Stimulated activated CD8-positive, alpha-beta memory T cell treated with anti-CD3 and anti-CD28 coated beads, Interleukin-7, amount 100 ng/mL, for 1 hour (primary cell): ENCODE measurements around the gene ZNF117.
"Not testable (repeated sequence)": the region's sequence is repeated elsewhere in the genome, so short reads cannot be mapped to it uniquely, and the experiment has no call there.

Experiments
- DNase-seq, 2 donors: peaks; one replicate each; pipeline ENCODE4 v3.0.0-alpha.2; 2020; ENCODE audit warnings: low read depth in 2 of 2

The ZNF117 gene

DNA sequence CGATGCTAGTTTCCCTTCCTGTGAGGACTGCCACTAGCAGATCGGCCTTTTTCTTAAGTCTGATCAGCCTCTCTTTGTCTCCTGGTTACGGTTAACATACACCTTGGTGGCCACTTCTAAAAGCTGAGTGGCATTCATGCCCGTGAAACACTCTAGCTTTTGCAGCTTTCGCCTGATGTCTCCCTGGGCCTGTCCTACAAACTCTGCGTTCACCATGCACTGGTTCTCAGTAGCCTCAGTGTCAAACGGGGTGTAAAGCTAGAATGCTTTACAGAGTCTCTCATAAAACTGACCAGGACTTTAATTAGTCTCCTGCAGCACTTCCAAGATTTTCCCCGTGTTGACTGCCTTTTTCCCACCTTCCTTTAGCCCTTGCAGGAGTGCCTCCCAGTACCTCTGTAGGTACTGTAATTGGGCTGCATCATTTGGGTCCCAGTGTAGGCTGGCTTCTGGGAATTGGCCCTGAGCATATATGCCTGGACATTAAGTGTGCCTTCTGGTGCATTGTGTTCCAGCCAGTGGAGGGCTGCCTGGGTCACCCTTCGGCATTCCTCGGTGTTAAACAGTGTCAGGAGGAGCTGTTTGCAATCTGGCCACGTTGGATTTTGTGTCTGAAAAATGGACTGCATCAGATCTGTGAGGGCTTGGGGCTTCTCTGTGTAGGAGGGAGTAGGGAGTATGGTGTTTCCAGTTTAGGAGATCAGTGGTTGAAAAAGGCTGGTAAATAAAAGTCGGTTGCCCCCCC, 6.5 kb upstream of the ZNF117 start:
- no peak for DNase-seq

DNA sequence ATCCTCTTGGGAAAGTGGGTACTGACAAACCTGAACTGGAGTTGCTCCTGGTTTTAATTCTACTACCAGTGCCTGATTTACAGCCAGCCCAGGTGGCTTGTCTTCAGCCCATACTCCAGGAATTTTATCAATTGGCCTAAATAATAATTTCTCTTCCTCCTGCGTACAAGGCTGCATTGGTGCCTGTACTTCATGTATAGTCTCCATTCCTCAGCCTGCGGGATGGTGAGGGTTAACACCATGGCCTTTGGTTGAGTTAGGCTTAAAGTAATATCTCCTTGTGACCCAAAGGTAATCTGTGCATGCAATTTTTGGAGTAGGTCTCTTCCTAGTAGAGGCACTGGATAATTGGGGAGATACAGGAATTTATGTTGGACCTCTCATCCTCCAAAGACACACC, 5.5 kb upstream of the ZNF117 start:
- DNase-seq = no peak

DNA sequence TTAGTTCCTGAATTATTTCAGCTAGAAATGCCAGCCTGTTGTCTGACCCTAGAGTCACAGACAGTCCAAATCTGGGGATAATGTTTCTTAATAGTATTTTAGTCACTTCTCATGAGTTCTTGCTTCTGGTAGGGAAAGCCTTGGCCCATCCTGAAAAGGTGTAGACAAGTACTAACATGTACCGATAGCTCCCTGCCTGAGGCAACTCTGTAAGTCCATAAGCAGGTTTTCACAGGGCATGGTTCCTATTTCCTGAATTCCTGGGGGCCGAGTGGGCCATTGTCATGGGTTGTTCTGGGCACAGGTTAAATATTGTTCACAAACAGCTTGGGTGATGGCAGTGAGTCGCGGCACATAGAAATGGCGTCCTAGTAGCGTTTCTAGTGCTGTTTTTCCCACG, 3.1 kb upstream of the ZNF117 start:
- DNase-seq = no peak

DNA sequence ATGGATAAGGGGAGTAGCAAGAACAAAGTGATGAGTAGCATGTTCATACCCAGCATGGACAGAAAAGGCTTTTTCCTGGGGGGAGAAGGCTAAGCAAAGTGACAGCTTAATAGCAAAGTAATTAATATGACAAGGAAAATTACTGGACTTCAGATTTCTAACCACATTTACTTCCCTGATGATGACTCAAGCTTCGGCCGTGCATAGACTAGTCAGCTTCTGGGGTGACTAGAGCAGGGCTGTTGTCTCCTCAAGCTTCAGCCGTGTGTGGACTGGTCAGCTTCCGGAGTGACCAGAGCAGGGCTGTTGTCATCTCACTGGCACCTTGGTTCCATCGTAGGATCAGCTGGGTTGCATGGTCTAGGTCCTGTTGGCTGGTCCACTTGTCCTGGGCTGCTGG, 2.1 kb upstream of the ZNF117 start:
- no peak for DNase-seq

DNA sequence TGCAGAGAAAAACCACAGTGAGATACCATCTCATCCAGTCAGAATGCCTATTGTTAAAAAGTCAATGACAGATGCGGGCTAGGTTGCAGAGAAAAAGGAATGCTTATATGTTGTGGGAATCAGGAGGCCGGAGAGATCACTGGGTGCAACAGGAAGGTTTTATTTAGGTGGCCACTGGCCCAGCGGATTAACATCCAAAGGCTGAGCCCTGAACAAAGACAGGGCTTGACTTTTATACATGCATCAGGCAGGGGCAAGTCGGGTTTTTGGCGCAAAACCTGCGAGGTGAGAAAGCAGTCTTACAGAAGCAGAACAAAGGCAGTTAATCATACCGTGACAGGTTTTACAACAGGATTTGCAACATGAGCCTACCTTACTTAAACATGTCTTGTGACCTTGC, 620 bp downstream of the ZNF117 start:
- no peak for DNase-seq

DNA sequence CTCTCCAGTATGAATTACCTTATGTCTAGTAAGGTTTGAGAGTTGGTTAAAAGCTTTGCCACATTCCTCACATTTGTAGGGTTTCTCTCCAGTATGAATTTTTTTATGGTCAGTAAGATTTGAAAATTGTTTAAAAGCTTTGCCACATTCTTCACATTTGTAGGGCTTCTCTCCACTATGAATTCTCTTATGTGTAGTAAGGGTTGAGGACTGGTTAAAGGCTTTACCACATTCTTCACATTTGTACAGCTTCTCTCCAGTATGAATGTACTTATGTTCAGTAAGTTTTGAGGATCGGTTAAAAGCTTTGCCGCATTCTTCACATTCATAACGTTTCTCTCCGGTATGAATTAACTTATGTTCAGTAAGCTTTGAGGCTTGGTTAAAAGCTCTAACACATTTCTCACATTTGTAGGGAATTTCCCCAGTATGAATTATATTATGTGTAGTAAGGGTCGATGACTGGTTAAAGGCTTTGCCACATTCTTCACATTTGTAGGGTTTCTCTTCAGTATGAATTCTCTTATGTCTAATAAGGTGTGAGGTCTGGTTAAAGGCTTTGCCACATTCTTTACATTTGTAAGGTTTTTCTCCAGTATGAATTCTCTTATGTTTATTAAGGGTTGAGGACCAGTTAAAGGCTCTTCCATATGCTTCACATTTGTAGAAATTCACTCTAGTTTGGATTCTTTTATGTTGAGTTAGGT, 12.2 kb downstream of the ZNF117 start:
- no peak for DNase-seq

DNA sequence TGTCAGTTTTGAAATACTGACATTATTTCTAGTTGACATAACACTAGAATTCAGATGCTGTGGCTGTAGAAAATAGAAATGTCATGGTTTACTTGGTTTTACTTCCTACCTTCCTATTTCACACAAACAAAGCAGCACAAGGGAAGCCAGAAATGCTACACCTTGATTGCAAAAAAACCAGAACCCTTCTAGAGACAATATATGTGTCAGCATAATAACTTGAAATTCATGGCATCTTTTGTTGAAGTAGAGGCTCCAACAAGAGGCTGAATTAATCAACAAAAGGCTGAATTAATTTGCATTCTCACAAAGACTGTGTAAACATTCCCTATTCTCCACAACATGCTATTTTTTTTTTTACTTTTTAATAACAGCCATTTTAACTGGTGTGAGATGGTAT, 25.2 kb downstream of the ZNF117 start:
- DNase-seq = no peak

DNA sequence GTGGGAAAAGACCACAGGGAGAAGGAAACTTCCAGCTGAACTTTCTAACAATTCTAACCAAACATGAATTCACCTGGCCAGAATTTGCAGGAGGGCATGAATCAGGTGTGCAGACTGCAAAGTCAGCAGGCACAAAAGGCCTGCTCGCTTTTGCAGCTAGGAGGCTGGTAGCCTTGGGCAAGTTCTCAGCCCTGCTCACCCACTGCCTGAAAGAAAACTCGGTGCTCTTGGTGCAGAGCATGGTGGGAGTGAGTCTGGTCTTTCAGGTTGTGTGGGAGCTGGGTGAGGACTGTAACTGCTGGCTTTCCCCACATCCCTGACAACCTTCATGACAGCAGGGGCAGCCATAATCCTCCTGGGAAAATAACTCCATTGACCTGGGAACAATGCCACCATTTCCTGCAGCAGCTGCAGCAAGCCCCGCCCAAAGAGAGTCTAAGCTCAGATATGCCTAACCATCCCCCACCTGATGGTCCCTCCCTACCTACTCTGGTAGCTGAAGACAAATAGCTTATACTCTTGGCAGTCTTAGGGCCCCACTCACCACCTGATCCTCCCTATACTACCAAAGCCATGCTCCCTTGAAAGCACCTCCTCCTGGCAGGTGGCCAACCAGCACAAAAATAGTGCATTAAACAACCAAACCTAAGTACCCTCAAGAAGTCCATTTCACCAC, 31.6 kb downstream of the ZNF117 start:
- no peak for DNase-seq

DNA sequence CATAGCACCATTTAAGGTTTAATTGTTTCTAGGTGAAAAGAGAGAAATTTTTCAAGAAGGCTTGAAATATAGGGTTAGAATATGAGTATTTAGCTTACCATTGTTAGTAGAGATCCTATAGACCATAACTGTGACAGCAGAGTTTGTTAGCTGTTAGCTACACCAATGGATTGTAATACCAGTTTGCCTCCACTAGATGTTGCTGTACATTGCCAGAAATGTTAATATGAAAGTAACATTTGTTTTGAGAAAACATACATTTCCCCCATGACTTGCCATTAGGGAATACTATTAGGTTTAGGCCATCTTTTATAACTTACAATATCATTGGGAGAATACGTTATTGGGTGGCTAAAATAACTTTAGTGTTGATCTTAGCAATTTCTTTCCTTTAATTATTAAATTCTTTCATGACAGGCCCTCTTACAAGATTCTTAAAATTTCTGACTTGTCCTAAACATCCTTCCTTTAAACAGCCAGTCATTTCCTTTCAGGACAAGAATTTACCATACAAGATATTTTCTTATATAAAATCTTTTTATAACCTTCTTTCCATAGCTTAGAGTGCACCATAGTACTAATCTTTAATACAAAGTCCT, 39.5 kb downstream of the ZNF117 start:
- no peak for DNase-seq

DNA sequence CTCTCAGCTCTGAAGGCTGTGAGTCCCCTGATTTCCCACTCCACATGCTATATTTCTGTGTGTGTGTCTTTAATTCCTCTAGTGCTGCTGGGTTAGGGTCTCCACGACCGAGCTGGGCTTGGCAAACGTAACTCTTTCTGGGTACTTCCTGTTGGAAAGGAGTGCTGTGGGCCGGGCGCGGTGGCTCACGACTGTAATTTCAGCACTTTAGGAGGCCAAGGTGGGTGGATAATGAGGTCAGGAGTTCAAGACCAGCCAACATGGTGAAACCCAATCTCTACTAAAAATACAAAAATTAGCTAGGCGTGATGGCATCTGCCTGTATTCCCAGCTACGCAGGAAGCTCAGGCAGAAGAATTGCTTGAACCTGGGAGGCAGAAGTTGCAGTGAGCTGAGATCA, 40.2 kb downstream of the ZNF117 start:
- not testable (repeated sequence) for DNase-seq

DNA sequence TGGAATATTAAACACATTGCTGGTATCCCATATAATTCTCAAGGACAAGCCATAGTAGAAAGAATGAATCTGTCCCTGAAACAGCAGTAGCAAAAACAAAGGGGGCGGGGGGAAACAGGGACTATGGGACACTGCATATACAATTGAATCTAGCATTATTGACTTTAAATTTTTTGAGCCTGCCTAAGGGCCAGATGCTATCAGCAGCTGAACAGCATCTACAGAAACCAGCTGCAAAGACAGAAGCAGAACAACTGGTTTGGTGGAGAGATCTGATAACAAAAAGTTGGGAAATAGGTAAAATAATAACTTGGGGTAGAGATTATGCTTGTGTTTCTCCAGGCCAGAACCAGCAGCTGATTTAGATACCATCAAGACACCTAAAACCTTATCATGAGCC, 42.1 kb downstream of the ZNF117 start:
- DNase-seq = not testable (repeated sequence)

DNA sequence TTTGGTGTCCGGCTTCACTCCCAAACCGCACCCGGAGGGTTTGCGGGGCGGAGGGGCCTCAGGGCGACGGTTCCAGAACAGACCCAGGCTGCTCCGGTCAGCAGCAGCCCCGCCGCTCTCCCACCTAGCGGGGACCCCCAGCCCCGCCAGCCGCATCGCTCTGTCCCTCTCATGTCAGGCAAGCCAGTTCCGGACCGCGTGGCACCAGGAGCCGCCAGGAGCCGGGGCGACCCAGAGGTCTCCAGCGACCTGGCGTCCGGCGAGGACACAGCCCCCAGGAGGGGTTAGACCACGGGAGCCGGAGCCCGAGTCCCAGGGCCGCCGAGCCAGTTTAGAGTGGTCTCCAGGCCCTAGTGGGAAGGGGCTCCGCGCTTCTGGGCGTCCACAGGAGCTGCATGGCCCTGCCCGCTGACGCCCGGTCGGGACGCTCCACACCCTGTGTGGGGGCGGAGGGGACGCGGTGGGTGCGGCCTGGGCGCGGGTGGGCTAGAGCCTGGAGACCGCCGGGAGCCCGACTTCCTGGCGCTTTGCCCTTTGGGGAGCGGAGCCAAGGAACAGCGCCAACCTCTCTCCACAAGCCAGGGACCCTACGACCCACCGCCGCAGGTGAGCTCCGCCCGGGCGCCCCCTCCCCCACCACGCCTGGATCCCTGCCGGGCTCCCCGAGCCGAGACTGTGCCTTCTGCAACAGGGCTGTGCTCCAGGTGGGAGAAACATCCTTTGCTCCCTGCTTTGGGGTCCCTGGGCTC, 43.4 kb downstream of the ZNF117 start:
- DNase-seq = no peak

DNA sequence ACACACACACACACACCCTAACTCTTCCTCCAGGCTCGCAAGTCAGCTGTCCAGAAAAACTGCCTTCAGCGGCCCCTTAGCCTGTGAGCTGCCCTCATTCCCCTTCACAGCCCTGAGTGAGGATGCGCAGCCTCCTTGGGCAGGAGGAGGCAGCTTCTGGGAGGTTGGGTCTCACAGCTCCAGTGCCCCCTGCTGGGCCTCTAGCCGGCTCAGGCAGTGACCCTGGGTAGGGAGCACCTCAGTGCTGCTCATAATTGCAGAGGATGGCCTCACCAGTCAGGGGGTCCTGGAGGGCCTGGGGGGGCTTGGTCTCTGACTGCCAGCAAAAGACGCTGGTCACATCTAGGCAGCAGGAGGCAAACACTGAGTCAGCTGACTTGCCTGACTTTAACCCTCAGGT, 44.1 kb downstream of the ZNF117 start:
- DNase-seq = no peak

DNA sequence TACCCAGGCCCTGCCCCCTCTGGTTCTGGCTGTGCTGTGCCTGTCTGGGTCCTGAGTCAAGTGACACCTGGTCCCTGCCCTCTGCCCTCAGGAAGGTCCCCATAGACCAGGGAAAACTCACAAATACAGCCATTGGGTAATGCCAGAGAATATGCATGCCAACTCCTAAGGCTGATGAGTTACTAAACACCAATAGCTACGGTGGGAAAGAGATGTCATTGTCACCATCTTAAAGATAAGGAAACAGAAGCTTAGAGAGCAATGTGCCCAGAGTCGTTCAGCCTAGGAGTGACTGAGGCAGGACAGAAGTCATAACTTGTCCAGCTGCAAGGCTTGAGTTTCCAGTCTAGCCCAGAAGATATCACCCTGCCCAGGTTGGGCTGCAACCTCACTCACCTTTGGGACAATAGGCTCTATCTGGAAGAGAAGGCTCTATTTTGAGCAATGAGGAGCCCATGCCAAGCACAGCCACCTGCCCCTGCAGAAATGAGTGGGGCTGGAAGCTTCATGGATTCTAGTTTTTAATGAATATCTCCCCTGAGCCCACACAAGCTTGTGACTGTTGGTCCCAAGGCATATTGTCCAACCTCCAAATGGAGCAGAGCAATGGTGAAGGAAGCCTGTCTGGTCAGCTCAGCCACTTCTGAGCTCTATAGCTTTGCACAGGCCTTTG, 45.2 kb downstream of the ZNF117 start:
- no peak for DNase-seq

DNA sequence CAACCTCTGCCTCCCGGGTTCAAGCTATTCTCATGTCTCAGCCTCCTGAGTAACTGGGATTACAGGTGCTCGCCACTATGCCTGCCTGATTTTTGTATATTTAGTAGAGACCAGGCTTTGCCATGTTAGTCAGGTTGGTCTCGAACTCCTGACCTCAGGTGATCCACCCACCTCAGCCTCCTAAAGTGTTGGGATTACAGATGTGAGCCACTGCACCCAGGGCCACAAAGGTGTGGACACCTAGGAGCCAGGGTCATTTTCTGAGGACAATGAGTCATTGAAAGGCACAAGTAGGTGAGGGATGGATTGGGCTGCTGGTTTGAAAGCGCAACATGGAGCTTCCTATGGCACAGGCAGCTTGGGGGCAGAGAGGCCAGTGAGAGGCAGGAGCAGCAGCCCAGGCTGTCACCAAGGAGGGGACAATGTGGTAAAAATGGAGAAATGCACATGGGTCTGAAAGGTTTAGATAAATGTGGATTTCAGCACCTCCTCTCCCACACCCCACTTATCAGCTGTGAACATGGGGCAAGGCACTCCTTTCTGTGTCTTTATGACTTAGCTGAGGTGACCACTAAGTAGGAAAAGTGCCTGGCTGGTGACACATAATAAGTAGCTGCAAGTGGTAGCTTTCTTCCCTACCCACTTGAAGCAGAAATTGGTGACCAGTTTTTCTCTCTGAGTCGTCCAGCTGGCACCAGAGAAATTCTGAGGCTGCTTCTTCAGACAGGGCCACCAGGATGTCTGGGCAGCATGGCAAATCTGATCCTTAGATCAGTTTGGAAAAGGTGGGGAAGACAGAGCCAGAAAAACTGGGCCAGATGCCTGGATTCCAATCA, 46.0 kb downstream of the ZNF117 start:
- DNase-seq = not testable (repeated sequence)

DNA sequence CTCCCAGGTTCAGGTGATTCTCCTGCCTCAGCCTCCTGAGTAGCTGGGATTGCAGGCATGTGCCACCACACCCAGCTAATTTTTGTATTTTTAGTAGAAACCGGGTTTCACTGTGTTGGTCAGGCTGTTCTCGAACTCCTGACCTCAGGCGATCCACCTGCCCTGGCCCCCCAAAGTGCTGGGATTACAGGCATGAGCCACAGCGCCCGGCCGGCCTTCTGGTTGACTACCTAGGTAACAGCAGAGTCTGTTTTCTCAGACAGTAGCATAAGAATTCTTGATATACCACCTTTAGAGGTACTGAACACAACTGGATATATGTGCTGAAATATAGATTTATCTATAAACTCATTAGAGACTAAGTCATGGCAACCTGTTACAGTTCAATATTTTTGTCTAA, 50.8 kb downstream of the ZNF117 start:
- DNase-seq = not testable (repeated sequence)

DNA sequence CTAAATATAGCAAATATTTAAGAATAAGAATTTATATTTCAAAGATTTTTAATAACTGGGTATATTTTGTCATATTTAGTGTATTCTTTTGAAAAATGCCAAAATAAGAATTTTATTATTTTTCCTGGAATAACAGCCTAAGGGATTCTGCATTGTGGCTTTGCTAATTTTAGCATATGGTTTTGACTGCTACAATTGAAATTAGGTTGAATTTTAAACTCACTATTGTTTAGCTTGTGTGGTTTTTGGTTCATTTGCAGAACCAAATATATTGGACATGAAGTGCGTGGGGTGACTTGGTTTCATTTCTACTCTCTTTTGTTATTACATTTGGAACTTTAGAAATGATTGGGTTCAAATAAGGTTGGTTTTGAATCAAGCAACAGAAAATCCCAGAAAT, 52.3 kb downstream of the ZNF117 start:
- DNase-seq = no peak

DNA sequence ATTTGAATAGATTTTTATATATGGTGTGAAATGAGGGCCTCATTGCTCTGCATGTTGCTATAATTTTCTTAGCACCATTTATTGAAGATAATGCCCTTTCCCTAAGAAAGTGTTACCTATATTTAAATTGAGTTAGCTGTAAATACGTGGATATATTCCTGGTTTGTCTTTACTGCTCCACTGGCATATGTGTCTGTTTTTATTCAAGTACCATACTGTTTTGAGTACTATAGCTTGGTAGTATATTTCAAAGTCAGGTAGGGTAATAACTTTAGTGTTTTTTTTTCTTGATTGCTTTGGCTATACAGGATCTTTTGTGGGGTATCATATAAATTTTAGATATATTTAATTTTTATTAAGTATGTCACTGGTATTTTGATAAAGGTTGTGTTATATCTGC, 56.4 kb downstream of the ZNF117 start:
- no peak for DNase-seq

DNA sequence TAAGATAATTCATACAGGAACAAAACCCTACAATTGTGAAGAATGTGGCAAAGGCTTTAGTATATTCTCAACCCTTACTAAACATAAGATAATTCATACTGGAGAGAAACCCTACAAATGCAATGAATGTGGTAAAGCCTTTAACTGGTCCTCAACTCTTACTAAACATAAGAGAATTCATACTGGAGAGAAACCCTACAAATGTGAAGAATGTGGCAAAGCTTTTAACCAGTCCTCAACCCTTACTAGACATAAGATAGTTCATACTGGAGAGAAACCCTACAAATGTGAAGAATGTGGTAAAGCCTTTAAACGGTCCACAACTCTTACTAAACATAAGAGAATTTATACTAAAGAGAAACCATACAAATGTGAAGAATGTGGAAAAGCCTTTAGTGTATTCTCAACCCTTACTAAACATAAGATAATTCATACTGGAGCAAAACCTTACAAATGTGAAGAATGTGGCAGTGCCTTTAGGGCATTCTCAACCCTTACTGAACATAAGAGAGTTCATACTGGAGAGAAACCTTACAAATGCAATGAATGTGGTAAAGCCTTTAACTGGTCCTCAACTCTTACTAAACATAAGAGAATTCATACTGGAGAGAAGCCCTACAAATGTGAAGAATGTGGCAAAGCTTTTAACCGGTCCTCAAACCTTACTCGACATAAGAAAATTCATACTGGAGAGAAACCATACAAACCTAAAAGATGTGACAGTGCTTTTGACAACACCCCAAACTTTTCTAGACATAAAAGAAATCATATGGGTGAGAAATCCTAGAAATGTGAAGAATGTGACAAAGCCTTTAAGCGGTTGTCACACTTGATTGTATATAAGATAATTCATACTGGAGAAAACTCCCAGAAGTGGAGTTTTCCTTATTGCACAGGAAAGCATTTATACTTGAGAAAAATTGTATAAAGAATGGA, 62.3 kb downstream of the ZNF117 start:
- not testable (repeated sequence) for DNase-seq
